Measurements from ENCODE around the gene ITSN1.
"Not testable (repeated sequence)": the region's sequence is repeated elsewhere in the genome, so short reads cannot be mapped to it uniquely, and the experiment has no call there.

ITSN1 gene

DNA sequence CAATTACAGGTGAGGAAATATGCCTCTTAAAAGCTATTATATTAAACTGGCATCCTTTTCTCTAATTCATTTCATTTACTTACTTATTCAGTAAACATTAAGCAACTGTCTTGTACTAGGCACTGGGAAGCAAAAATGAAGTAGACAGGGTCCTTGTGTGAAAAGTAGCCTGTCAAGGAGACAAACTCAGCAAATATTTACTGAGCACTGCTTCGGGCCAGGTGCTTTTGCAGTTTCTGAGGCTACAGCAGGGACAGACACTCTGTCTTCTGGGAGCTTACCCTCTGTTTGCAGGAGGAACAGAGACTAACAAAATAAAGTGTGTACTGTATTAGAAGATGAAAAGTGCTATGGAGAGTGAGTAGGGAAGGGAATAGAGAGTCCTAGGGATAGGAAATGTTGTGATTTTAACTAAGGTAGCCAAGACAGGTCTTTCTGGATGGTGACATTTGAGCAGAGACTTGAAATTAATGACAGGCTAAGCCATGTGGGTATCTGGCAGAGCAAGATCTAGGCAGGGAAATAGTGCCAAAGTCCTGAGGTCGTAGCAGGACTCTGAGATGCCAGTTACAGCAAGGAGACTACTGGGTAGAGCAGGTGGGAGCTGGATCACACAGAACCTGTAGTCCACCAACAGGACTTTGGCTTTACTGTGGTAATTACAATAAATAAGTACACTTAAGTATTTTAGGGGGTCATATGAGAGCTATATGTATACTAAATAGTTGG is 133.0 kb downstream of the ITSN1 start:
- no peak for DNase-seq

DNA sequence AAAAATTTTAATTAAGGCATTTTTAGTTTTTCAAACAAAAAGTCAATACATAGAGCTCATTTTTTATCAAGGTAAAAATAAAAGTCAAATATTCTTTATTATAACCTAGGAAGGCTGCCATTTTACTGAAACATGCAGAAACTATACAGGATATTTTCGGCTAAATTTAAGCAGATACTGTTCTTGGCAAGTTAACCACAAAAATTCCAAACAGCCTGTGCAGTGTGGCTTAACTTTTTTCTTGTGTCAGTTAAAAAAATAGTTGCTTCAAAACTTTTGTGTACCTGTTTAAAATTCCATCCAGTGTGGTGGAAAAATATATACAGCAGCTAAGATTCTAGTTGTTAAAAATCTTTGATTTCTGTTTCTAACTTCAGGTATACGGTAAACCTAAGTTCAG is 138.3 kb downstream of the ITSN1 start:
- no peak for DNase-seq

DNA sequence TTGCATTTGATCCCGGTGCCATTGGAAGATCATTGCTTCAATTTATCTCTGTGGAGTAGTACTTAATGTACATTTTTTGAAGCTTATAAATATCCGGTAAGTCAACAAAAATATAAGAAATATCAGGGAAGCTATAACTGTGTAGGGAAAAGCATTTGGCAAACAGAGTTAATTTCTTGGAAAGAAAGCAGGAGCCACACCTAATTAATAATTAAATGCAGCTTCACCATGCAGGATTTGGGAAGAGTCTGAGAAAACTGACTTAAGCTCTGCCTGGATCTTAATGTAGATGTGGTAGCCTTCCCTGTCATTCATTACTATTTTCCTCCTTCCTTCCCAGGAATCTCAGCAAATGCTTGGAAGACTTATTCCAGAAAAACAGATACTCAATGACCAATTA is 138.8 kb downstream of the ITSN1 start:
- no peak for DNase-seq

DNA sequence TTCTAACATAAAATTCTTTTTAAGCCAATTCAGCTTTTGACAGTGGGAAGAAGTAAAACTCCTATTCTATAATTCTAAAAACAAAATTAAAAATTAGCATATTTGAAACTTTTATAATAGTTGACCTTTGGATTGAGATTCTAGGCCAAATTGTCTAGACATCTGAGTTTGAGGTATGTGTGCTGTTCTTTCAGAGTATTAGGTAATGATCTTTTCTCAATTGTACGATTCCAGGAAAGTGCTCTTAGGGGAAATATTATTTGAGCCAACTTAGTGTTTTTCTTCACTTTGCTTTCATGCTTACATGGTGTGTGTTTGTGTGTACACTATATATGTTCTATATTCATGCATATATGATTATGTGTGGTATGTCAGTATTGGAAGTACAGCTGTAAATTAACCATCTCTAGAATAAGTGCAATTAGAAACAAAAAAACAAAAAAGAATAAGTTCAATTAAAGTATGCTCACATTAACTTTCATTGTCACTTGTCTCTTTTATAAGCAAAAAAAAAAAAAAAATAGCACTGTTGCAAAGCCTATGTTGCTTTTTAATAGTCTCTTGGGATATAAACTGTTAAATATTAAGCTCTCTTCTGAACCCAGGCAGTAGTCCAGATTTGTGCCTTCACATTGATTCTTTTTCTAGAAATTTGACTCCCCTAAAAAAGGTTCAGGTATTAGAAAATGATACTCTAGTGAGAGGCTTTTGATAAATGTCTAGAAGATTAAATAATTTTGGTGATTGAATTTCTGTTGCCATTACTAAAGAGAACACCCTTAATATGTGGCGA is 141.1 kb downstream of the ITSN1 start:
- no peak for DNase-seq

DNA sequence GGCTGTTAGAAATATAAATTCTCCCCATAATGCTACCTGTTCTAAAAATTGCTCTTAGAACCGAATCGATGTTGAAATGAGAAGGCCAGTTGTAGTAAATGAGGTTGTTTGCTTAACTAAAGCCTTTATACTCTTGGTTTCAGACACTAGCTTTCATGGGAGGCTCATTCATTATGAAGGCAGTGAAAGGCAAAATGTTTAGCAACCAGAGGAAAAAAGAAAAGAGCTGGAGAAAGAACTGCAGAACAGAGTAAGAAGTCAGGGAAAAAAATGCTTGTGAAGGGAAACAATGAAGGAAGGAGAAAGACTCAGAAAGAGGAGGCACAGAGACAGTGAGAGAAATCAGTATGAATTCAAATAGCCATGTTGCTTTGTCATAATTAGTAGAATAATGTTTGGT is 145.1 kb downstream of the ITSN1 start:
- no peak for DNase-seq

DNA sequence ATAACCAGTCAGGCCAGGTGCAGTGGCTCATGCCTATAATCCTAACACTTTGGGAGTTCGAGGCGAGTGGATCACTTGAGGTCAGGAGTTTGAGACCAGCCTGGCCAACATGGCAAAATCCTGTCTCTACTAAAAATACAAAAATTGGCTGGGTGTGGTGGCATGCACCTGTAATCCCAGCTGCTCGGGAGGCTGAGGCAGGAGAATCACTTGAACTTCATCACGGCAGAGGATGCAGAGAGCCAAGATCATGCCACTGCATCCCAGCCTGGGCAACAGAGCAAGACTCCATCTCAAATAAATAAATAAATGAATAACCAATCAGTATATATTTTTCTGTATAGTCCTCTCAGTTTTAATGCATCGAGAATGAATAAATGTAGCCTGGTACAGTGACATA is 146.1 kb downstream of the ITSN1 start:
- not testable (repeated sequence) for DNase-seq

DNA sequence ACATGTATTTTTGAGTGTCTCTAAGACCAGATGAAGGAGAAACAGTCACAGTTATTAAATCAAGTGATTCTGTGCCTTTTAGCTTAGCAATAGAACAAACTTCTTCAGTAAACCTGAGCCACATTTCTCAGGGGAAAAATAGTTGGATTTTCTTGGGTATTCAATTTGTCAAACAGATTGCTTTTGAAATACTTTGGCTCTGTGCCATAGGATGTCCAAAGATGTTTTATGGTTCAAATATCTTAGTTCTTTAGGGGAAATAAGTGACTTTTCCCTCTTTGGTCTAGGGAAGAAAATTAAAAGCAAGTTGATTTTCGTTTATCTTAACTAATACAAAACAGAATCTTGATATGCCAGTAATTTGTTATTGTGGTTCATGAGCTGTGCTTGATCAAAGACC is 147.4 kb downstream of the ITSN1 start:
- DNase-seq = no peak

DNA sequence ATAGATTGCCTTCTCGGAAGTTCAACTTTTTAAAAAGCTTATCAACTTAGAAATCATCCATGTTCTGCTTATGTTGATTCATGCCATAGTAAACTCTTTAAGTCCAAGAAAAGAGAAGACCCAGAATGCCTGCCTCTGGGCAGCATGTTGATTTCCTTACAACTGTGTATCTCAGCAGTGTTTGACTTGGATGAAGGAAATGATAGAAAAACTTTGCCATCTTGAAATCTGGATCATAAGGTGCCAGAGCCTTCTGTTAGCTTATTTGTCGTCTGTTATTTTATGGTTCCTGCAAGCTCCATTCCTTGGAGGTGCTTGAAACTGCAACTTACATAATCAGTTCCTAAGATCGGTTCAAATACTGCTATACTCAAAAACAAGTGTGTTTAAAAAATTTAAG is 148.8 kb downstream of the ITSN1 start:
- DNase-seq = no peak

DNA sequence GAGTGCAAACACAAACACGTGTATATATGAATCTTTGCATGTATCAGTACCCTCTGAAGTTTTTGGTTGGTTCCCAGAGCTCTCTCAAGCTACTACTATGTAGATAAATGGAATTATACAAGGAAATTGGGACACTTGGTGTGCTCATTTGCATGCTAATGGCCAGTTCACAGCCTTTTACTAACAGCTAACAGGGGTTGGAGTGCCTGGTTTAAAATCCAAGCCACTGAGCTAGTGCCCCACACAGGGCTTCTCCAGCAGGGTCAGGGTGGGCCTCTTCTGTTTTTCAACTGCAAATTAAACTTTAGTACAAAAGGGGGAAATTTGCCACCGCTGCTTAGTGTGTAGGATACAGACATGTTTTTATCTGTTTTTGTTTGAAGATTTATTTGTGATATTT is 152.3 kb downstream of the ITSN1 start:
- DNase-seq = no peak

DNA sequence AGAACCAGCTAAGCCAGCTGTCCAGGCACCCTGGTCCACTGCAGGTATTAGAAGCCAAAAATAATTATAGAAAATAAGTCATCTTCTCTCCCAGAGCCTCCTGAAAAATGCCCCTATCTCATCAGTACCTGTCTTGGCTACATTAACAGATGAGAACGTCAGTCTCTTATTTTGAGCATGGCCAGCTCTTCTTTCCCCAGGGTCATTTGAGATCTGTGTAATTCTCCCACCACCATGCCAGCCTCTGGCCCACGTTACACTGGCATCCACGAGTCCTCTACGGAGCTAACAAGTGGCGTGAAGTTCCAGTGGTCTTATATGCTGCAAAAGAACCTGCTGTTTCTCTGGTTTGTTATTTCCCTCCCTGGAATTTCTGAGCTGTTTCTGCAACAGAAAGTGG is 155.3 kb downstream of the ITSN1 start:
- no peak for DNase-seq

DNA sequence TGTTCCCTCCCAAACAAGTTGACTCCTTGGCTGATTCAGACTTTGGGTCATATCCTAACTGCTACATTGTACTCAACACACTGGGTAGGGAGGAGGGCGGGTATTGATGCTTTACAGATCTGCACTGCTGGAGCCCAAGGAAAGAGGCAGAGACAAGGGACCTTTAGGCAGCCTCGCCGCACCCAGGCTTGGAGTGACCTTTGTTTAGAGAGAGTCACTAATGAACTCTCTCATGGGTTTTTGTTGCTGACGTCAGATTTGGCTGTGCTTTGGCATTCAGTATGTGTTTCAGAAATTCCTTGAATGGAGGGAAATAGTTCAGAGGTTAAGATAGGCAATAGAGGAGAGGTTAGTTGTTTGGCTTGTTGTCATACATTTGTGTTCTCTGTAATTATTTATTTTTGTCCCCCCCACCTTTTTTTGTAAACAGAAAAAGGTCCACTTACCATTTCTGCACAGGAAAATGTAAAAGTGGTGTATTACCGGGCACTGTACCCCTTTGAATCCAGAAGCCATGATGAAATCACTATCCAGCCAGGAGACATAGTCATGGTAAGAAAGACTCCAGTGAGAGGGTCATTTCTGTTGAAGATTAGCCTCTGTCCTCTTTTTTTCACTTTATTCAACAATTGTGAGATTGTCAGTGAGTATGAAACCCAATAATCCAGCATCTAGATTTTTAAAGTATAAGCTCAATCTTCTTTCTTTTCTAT is 157.2 kb downstream of the ITSN1 start:
- DNase-seq = no peak

DNA sequence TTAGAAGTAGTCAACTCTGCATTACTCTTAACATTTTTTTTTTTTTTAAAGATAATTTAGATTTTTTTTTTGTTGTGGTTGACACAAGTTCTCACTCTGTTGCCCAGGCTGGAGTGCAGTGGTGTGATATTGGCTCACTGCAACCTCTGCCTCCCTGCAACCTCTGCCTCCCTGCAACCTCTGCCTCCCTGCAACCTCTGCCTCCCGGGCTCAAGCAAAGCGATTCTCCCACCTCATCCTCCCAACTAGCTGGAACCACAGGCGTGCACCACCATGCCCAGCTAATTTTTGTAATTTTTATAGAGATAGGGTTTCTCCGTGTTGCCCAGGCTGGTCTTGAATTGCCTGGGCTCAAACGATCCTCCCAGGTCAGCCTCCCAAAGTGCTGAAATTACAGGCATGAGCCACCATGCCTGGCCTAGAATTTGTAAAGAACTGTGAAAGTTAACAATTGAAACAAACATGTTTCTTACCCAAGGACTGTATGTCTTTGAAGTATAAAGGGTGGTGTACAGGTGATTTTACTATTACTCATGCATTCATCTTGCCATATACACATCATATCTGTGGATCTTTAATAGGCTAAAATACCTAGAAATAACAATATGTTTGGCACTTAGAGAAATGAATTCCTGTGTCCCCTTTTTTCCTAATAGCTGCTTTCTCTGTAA is 158.6 kb downstream of the ITSN1 start:
- no peak for DNase-seq

DNA sequence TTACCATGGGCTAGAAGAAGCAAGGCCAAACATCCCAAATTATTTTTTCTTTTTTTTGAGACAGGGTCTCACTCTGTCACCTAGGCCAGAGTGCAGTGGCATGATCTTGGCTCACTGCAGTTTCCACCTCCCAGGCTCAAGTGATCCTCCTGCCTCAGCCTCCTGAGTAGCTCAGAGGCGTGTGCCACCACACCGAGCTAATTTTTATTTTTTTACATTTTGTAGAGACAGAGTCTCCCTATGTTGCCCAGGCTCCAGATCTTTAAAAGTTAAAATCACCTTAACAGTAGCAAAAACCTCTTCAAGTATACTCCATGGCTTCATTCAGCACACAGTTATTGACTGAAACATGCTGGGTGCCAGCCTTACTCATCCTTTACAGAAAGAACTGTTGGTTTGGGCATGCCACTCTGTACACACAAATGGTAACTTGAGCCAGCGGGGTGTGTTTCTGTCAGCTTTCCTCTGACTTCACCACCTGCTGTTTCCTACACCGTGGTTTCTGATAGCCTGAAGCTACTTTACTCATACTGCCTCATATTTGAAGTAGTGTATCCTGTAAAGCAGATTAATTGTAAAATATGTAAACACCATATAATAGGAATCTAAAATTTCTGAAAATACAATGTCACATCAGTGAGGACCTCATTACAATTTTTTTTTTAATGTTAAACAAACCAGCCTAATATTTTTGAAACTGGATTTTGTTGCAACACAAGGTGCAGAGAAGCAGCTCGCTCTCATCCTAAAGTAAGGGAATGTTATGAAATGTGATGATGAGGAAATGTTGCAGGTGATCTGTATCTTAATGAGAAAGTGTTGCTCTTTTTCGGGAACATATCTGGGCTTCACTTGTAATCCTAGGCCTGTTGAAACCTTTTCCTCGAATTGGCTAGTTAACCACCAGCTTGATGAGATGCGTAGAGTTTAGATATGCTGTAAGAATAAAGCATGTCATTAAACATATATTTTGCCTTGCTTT is 159.4 kb downstream of the ITSN1 start:
- peak; percentile 97 for DNase-seq

DNA sequence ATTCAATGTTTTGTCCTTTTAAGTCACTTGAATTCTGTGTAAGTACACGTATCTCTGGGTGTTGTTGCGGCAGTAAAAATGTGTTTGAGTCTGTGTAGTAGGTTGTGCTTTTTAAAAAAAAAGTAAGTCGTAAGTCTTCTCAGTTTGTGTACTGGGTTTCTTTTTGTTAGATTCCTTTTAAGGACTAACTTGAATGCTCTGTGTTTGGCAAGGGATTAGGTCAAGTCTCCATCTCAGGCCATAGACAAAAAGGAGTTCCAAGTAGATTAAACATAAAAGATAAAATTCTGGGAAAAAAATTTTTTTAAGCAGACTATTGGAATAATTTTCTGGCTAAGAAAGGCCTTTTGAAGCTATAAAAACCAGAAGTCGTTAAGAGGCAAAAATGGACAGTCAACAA is 160.2 kb downstream of the ITSN1 start:
- DNase-seq = no peak

DNA sequence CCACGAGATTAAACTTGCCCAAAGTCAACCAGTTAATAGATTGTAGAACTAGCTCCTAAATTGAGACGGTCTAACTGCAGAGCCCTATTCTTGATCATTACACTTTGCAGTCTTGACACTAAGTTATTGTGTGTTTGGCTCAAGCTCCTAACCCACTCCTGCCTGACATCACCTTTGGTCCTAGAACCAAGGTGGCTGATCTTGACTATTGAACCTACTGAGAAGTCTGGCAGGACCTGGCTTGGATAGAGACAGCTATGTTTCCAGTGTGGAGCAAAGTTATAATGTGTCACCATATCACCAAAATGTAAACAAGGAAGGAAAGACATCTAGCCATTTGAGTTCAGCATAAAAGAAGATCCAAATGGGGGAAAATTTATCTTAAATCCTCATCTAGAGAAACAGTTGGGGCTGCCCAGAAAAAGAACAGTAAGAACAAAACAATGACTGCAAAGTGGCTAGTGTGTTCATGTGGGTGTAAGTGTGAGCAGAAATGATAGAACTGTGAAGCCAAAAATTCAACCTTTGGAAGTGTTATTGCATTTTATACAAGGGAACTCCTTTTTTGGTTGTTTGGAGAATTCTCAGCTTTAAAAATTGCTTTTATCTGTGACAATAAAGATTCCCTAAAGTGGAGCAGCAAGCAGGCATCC is 166.5 kb downstream of the ITSN1 start:
- DNase-seq = no peak

DNA sequence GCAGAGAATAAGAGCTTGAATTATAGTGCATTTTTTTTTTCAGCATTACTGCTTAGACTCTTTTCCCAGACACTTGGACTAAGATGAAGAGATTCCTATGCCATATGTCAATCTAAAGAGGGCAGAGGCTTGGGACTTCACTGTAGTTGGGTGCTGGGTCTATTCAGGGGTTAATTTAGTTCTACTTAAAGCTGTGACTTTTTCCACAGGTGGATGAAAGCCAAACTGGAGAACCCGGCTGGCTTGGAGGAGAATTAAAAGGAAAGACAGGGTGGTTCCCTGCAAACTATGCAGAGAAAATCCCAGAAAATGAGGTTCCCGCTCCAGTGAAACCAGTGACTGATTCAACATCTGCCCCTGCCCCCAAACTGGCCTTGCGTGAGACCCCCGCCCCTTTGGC is 168.5 kb downstream of the ITSN1 start:
- DNase-seq = no peak

DNA sequence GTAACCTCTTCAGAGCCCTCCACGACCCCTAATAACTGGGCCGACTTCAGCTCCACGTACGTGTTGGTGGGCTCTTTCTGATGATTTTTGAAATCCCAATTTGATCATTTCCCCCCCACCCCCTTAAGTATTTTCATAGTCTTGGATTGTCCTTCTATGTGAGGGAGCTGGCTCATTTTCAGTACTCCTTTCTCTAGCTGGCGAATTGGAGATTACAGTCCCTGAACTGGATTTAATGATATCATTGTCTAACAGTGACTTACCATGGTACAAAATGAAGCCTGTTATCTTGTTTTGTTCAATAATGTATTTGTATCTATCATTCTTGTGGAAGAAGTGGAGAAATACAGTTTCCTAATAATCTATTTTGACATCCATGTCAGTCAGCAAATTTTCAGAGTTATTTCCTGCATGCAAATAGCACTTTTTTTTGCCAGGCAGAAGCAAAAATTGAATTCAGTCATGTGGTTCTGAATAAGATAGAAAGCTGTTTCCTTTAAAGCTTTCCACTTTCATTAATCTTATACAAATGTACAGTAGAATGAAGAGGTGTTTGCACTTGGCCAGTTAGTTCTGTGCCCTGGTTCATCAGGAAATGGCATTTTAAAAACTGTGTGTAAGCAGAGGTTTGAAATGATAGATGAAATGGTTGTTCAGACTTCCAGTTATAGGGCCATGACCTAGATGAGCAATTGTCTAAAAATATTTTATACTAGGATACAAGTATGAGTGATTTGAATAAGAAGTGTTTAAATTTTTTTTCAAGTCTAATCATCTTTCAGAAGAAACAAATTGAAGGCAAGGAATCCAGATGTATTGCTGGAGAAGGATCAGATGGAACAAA is 169.1 kb downstream of the ITSN1 start:
- DNase-seq = no peak

DNA sequence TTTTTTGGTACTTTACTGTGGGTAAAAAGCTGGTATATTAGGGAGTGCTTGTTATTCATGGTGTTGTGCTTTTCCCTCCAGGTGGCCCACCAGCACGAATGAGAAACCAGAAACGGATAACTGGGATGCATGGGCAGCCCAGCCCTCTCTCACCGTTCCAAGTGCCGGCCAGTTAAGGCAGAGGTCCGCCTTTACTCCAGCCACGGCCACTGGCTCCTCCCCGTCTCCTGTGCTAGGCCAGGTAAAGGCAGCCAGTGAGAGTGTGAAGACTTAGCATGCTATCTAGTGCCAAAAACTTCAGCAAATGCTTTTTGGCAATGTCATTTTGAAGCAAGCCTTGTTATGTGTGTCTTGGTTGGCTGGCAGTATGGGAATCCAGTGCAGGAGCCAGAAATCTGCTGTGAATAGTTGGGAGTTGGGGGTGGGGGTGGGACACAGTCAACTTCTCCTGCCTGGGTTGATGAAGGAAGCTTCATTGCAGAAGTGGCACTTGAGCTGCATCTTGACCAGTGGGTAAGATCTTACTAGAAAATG is 171.6 kb downstream of the ITSN1 start:
- DNase-seq = no peak

DNA sequence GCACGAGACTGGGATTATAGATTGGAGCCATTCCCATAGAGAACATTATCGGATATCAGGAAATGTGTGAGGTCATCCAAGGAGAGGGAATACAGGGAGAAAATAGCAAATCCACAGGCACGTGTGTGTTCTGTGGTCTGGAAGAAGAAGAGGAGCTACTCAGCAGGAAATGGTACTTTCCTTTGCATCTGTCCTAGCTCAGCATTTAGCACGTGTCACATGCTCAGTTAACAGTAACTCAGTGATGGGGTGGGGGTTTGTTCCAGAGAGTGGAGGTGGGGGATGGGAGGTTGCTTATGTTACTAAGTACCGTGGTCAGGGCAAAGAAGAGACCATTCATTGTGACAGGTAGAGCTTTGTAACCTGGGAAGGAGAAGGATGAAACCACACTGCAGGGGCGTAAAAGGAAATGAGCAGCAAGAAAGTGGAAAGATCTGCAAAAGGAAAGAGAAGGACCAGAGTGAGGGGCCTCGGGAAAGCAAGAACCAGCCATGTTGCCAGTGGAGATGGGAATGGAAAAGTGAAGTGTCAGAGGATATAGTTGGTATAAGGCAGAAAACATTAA is 172.9 kb downstream of the ITSN1 start:
- no peak for DNase-seq

DNA sequence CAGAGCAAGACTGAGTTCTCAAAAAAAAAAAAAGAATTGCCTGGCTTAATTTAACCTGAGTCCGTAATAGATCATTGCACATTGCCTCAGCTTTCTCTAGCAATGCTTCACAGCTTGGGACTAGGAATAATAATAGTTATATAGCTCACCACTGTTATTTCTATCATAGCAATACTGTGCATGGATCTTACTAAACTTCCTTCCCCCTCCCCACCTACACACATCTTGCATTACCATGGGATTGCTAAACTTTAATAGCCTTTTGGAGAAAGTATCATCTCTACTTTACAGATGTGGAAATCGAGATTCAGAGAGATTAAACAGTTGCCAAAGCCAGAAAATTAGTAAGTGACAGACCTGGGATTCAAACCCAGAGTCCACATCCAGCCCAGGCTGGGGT is 173.9 kb downstream of the ITSN1 start:
- DNase-seq = no peak

Measured in NCI-H1694 treated with DMSO at 0.1 percent for 48 hours (cell line).